Cardiac muscle cell (in vitro differentiated cells and primary cell): ENCODE data around the gene SVOP. TPM values are rescaled to one million over a fixed set of nuclear protein-coding genes. Genes with fewer than 3 reads are reported as not detected.
A peak's percentile ranks its signal among the peaks of the same experiment; 100 is the strongest.
"Not testable (repeated sequence)": the region's sequence is repeated elsewhere in the genome, so short reads cannot be mapped to it uniquely, and the experiment has no call there.

ENCODE experiments used
- DNase-seq, 2 donors: peaks; one replicate each; pipeline versions ENCODE4 v3.0.0 to v3.0.0-alpha.2; 2010 to 2017; ENCODE audit warnings: low read depth in 1 of 2, low spot score in 1 of 2
- H3K27ac ChIP-seq: fragments of 200-600 bp; sonication (generic); 2 replicates; pipeline ENCODE4 v1.5.1; 2016
- H3K27me3 ChIP-seq: fragments of 200-600 bp; sonication (generic); 2 replicates; pipeline ENCODE4 v1.6.0; 2016; ENCODE audit warnings: control low read depth
- H3K36me3 ChIP-seq: fragments of 200-600 bp; sonication (generic); 2 replicates; pipeline ENCODE4 v1.5.1; 2016; ENCODE audit warnings: control low read depth
- H3K4me1 ChIP-seq: fragments of 200-600 bp; sonication (generic); 2 replicates; pipeline ENCODE4 v1.8.1; 2017; ENCODE audit warnings: low read depth, mild to moderate bottlenecking, mixed run types
- H3K4me3 ChIP-seq: fragments of 200-600 bp; sonication (generic); 2 replicates; pipeline ENCODE4 v1.5.1; 2016; ENCODE audit warnings: mild to moderate bottlenecking
- H3K9me3 ChIP-seq: fragments of 200-600 bp; sonication (generic); 2 replicates; pipeline ENCODE4 v1.5.1; 2017; ENCODE audit warnings: low read depth, mild to moderate bottlenecking, control low read depth
- CTCF ChIP-seq: IDR thresholded peaks from 2 replicates; pipeline ENCODE4 v1.5.1; 2012; ENCODE audit warnings: low read depth, mild to moderate bottlenecking, low read length
- polyA plus RNA-seq: library from polyadenylated mRNA; unstranded; fragments of >200 nt; fragmentation: Nextera tagmentation; extraction: Ambion mirVana; gene quantifications from 2 replicates; pipeline ENCODE4 v1.2.1, GENCODE V29; 2016
- total RNA-seq: library from RNA; depleted of rRNA; stranded (reverse); fragments of >200 nt; gene quantifications from 2 replicates; pipeline ENCODE4 v1.2.3, GENCODE V29; 2016

Gene SVOP
- total and polyA plus RNA-seq, 2 experiments from 2014 or later = not detected

DNA sequence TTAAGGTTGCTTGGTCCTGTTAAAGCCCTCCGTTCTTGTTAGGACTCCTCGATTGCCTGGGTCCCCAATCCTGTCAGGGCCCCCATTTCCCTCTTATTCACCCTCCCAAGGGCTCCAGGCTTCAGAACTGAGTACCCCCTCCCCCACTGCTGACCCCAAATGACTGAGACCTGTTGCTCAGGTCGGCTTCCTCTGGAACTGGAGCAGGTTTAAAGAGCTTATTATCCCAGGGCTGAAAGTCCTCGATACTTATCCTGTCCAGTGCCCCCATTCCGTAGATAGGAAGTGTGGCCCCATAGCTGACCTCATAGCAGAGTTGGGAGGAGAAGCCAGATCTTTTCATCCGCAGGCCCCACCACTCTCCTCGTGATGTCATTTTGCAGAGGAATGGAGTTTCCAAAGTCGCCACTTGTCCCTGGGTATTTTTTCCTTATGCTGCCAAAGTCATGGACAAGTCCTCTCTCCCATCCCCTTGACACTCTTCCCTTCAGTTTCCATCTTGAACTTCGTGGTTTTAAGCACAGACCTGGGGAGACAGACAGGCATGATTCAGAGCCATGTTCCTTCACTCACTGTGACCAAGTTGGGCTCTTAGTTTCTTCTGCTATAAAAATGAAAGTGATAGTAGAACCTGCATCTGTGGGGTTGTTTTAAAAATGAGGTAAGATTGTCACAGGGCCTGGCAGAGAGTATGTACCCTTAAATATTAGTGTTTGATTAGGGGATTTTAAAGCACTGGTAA is 32.7 kb upstream of the SVOP start:
- TF ChIP-seq CTCF = no peak
- Histone ChIP-seq H3K27ac (peak overlapping the region; percentile 86), H3K9me3 (no peaks in the 10 kb centered on the region), H3K27me3 (no peaks in the 10 kb centered on the region), H3K4me3 (peak overlapping the region; percentile 81), H3K4me1 (peaks cover 7% of the 10 kb centered on the region), H3K36me3 (peaks cover 6% of the 10 kb centered on the region)
- DNase-seq = peak; percentile 1 to 2

DNA sequence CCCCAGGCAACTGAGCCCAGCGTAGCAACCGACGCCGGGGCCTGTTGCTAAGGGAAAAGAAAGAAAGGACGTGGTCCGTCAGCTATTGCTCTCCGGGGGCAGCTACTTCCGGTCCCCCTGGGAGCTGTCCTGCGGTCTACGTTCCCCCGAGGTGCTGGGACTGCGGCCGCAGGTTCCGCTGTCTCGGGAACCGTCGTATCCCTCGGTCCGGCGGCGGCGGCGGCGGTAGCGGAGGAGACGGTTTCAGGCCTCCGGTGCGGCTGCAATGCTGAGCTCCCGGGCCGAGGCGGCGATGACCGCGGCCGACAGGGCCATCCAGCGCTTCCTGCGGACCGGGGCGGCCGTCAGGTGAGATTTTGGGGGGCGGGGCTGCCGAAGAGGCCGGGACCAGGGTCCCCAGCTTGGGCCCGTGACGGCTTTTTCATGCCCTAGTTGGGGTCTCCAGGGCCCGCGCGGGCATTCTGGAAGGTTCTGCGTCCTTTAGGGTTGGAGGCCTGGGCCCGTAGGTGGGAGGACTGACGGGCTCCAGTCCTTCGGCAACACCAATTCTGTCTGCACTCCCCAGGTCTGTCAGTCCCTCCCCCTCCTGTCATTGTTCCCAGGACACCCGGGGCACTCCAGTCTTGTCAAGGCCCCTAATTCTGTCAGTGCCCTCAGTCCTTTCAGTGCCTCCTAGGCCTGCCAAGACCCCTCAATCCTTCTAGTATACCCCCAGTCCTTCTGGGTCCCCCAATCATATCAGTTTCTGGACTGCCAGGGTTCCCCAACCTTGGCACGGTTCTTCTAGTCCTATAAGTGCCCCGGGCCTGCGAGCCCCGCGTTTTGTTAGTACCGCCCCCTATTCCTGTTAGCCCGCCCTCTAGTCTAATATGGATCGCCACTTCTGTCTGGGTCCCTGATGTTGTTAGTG is 31.8 kb upstream of the SVOP start, which contains the start of gene USP30:
USP30 (plus strand) TSS at position 163 of the 910 bp plus-strand sequence; CDS start at position 266, 103 bp downstream.
- TF ChIP-seq CTCF = peak; percentile 3
- H3K27ac ChIP-seq = peak within 1 kb of the TSS; percentile 86

GRCh38 chr12:109052097-109052413 is 31.2 kb upstream of the SVOP start:
- H3K36me3 ChIP-seq = peaks cover 4% of the 10 kb centered on the region
- peaks cover 7% of the 10 kb centered on the region for H3K4me1 ChIP-seq
- H3K4me3 ChIP-seq = peak overlapping the region; percentile 81
- no peak for TF ChIP-seq CTCF
- no peaks in the 10 kb centered on the region for H3K27me3 ChIP-seq
- no peak for DNase-seq
- no peak overlapping the region for H3K27ac ChIP-seq
- no peaks in the 10 kb centered on the region for H3K9me3 ChIP-seq

More for the DNA sequence above, 31.8 kb upstream of the SVOP start, which contains the start of gene USP30:
- Histone ChIP-seq H3K27me3 (no peaks in the 10 kb centered on the region), H3K4me3 (peak within 1 kb of the TSS; percentile 81), H3K36me3 (peaks cover 4% of the 10 kb centered on the region), H3K4me1 (peaks cover 7% of the 10 kb centered on the region), H3K9me3 (no peaks in the 10 kb centered on the region)
- DNase-seq = peak; percentile 88 to 93

DNA sequence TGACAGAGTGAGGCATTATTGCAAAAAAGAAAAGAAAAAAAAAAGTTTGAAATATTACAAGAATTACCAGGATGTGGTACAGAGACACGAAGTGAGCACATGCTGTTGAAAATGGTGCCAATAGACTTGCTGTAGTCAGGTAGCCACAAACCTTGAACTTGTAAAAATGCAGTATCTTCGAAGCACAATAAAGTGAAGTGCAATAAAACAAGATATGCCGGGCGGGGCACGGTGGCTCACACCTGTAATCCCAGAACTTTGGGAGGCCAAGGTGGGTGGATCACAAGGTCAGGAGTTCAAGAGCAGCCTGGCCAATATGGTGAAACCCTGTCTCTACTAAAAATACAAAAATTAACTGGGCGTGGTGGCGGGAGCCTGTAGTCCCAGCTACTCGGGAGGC is 28.9 kb upstream of the SVOP start:
- H3K36me3 ChIP-seq, DNase-seq, H3K4me3 ChIP-seq, H3K27me3 ChIP-seq, H3K27ac ChIP-seq, H3K9me3 ChIP-seq, H3K4me1 ChIP-seq: not testable (repeated sequence)

DNA sequence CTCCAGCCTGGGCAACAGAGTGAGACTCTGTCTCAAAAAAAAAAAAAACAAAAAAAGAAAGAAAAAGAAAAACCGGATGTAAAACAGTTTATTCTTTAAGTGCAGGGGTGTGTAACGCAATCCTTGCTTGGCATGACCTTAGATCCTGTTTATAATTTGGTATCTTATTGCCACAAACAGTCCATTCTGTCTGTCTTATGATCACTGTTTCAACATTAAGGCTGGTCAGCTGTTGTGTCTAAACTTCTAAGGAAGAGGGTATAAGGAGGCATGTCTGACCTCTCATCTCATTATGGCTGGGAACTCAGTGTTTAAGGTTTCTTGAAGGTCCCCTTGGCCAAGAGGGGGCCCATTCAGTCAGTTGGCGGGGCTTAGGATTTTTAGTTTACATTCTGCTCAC is 27.8 kb upstream of the SVOP start:
- not testable (repeated sequence) for H3K4me3 ChIP-seq, H3K27ac ChIP-seq, H3K27me3 ChIP-seq, H3K36me3 ChIP-seq, H3K4me1 ChIP-seq, H3K9me3 ChIP-seq, DNase-seq

GRCh38 chr12:109047081-109047805 is 26.4 kb upstream of the SVOP start:
- Histone ChIP-seq H3K36me3 (no peaks in the 10 kb centered on the region), H3K9me3 (no peaks in the 10 kb centered on the region), H3K4me1 (no peaks in the 10 kb centered on the region), H3K4me3 (no peak overlapping the region), H3K27ac (no peak overlapping the region), H3K27me3 (no peaks in the 10 kb centered on the region)
- no peak for TF ChIP-seq CTCF
- no peak for DNase-seq
